GM12873 (cell line): ENCODE data around the gene CYP11A1.

ENCODE experiments used
- TF ChIP-seq, protein P1 (sequence below): IDR thresholded peaks from 2 replicates; pipeline ENCODE4 v1.5.1; 2012; ENCODE audit warnings: low read depth, mild to moderate bottlenecking, moderate library complexity, low read length, control low read depth; ENCODE audit not compliant: insufficient read depth; ENCODE audit errors: missing control alignments

Gene CYP11A1

DNA sequence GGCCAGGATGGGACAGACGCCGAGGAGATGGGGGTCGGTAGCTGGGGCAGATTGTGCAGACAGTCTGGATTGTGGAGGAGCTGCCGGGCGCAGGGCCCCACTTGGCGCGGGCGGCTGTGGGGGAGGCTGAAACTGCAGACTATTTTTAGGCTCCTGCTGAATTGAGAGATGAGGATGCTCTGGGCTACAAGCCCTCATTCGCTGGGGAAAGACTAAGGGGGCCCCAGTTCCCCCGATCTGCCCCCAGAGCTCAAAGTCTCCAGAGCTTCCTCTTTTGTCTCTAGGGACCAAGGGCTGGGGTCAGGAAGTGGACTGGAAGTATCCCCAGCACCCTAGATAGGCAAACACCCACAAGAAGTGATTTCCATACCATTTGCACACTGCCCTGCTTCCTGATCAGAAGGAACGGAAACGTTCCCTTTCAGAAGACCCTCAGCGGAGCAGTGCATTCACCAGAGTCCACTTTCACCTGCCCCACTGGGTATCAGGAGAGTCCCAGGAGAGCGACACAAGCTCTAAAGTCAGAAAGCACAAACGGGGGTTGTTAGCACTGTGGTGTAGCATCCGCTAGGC lies 36.6 kb upstream of the CYP11A1 start:
- TF ChIP-seq, protein P1, sequence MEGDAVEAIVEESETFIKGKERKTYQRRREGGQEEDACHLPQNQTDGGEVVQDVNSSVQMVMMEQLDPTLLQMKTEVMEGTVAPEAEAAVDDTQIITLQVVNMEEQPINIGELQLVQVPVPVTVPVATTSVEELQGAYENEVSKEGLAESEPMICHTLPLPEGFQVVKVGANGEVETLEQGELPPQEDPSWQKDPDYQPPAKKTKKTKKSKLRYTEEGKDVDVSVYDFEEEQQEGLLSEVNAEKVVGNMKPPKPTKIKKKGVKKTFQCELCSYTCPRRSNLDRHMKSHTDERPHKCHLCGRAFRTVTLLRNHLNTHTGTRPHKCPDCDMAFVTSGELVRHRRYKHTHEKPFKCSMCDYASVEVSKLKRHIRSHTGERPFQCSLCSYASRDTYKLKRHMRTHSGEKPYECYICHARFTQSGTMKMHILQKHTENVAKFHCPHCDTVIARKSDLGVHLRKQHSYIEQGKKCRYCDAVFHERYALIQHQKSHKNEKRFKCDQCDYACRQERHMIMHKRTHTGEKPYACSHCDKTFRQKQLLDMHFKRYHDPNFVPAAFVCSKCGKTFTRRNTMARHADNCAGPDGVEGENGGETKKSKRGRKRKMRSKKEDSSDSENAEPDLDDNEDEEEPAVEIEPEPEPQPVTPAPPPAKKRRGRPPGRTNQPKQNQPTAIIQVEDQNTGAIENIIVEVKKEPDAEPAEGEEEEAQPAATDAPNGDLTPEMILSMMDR, result peak; percentile 1

DNA sequence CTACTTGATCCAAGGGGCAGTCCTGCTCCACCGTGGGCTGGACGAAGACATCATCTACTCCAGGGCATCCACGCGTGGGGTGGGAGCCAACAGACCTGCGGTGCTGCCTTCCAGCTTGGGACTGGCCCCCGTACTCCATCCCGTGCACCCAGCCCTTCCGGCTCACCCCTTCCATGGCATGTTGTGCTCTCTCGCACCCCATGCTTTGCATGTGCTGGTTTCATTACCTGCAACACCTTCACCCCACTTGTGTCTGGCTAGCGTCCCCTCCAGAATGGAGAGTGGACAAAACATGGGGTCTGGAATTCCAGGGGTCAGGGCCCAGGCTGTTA lies 36.1 kb upstream of the CYP11A1 start:
- TF ChIP-seq, protein P1, result no peak

DNA sequence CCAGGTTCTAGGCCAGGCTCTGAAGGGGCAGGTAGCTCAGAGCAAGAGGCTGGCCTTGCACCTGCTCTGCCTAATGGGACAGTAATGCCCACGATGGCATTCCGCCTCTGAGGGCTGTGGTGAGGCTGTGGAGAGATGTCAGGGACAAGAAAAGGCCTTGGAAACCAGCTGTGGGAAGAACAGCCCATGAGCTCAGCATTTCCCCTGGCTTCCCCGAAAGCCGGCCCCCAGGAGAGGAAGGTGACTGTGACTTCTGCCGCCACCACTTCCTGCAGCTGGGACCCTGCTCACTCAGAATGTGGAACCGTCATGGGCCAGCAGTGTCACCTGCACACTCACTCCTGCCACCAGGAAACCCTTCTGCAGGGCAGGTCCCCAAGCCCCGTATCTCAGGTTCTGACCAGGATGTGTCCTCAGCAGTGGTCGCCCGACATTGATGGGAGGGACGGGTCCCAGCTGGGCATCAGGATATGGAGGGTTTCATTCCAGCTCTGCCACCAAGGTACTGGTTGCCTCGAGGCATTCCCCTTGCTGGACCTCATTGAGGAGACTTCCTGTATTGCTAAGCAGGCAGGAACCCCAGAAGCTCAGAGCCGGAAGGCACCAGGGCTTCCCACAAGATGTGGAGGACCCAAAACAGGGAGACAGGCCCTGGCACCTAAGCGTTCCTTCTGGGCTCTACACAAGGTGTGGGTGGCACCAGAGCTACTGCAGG lies 35.6 kb upstream of the CYP11A1 start:
- TF ChIP-seq, protein P1, result no peak

DNA sequence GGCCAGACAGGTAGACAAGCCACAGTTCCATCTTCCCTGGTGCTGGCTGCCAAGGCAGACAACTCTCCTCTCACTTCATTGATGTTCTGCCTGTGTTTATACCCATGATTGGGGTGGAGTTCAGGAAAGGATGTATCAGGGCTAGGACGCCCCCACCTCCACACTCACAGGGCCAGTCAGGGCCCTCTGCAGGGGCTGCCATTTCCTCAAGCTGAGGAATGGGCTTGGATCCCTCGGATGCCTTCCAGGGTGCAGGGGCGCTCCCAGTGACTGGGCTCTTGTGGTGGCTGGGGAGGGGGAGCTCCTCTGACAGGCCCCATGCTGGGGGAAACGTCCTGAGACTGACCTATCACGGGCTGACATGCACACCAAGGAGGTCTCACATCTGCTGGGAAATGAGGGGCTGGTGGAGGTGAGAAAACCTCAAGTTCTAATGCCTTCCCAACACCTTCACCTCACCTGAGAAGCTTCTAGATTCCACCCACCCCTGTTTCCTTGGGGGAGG lies 34.9 kb upstream of the CYP11A1 start:
- TF ChIP-seq, protein P1, result no peak

DNA sequence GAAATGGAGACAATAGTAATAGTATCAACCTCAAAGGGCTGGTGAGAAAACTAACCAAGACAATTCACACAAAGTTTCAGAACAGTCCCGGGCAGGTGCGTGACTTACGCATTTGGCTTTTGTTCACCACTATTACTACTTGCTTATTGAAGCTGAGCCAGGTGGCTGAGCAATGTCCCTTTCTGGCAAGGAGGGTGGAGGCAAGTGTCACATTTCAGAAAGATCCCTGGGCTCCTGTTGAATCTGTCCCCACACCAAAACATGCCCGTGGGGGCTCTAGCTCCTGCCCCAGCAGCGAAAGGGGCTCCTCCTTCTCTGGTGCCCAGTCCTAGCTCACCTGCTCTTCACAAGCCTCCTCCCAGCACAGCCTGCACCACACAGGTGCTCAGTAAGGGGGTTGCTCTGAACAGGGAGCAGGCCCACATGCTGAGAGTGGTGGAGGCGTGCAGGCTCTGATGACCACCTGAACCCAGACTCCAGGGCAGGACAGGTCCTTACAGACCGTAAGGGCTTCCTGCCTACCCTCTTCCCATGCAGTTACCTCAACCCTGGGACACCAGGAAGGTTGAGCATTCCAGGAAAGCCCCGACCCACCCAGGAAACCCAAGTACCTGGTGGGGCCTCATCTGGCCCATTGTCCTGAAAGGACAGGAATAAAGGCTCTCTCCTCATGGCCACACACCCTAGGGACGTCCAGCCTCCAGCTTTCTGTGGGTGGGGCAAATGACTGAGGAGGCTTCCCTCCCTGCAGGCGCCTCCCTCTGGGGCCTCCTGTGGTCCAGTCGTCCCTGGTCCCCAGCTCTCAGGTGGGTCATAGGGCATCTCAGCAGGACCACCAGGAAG lies 33.7 kb upstream of the CYP11A1 start:
- TF ChIP-seq, protein P1, result no peak

DNA sequence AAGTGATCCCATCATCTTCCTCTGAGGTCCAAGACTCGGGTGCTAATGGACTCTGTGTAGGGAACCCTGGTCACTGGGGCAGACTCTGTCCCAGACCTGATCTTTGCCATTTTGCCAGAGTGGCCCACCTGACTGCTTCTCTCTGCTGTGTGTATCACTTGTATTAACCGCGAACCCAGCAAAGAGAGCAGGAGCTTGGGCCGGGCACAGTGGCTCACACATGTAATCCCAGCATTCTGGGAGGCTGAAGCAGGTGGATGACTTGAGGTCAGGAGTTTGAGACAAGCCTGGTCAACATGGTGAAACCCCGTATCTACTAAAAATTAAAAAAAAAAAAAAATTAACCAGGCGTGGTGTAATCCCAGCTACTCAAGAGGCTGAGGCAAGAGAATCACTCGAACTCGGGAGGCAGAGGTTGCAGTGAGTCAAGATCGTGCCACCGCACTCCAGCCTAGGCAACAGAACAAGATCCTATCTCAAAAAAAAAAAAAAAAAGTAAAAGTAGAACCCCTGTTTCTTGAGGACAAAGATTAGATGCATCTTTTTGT lies 32.9 kb upstream of the CYP11A1 start:
- TF ChIP-seq, protein P1, result no peak
